Iris pigment epithelial cell (primary cell): ENCODE data around the gene RASGEF1C.
"Not testable (repeated sequence)": the region's sequence is repeated elsewhere in the genome, so short reads cannot be mapped to it uniquely, and the experiment has no call there.

Experiments
- DNase-seq: peaks from one replicate; pipeline ENCODE4 v3.0.0-alpha.2; 2011; ENCODE audit warnings: low read depth

RASGEF1C gene

GRCh38 chr5:180210961-180211760, 2.1 kb upstream of the RASGEF1C start:
- DNase-seq: no peak

- DNase-seq: not testable (repeated sequence)
Observed at GRCh38 chr5:180210077-180210476, 1.1 kb upstream of the RASGEF1C start.

- no peak for DNase-seq
Observed at GRCh38 chr5:180208435-180209081, 453 bp downstream of the RASGEF1C start.

- DNase-seq: no peak
Observed at GRCh38 chr5:180208038-180208434, 975 bp downstream of the RASGEF1C start.

GRCh38 chr5:180207593-180207992, 1.4 kb downstream of the RASGEF1C start:
- DNase-seq: no peak

GRCh38 chr5:180206993-180207392, 2.0 kb downstream of the RASGEF1C start:
- DNase-seq: no peak

- no peak for DNase-seq
Observed at GRCh38 chr5:180205916-180206315, 3.1 kb downstream of the RASGEF1C start.

- peak; percentile 12 for DNase-seq
Observed at GRCh38 chr5:180204276-180204819, 4.7 kb downstream of the RASGEF1C start.

- no peak for DNase-seq
Observed at GRCh38 chr5:180202939-180203573, 6.0 kb downstream of the RASGEF1C start.

GRCh38 chr5:180201051-180201987, 7.7 kb downstream of the RASGEF1C start:
- DNase-seq: peak; percentile 47

GRCh38 chr5:180199390-180199789, 9.6 kb downstream of the RASGEF1C start:
- DNase-seq: no peak

GRCh38 chr5:180198208-180198607, 10.8 kb downstream of the RASGEF1C start:
- no peak for DNase-seq

- no peak for DNase-seq
Observed at GRCh38 chr5:180197016-180197702, 11.9 kb downstream of the RASGEF1C start.

GRCh38 chr5:180194410-180195345, 14.3 kb downstream of the RASGEF1C start:
- DNase-seq: no peak

GRCh38 chr5:180193749-180194375, 15.1 kb downstream of the RASGEF1C start:
- no peak for DNase-seq

- DNase-seq: no peak
Observed at GRCh38 chr5:180191716-180192115, 17.3 kb downstream of the RASGEF1C start.

GRCh38 chr5:180187767-180188166, 21.2 kb downstream of the RASGEF1C start:
- no peak for DNase-seq

- no peak for DNase-seq
Observed at GRCh38 chr5:180180846-180181245, 28.2 kb downstream of the RASGEF1C start.

- no peak for DNase-seq
Observed at GRCh38 chr5:180180421-180180820, 28.6 kb downstream of the RASGEF1C start.
